HG03139 (cell line): Measurements from ENCODE around the gene YY1.

Source experiments
- ATAC-seq: cut with Tn5 transposase; IDR thresholded peaks from one replicate; pipeline ENCODE4 v1.9.1; 2021; ENCODE audit not compliant: unreplicated experiment

YY1 gene

GRCh38 chr14:100330388-100330931, 91.5 kb downstream of the YY1 start:
- ATAC-seq: no peak

GRCh38 chr14:100332071-100332639, 93.2 kb downstream of the YY1 start:
- ATAC-seq: no peak
